ENCODE measurements around the gene CTNND2.

Gene CTNND2

DNA sequence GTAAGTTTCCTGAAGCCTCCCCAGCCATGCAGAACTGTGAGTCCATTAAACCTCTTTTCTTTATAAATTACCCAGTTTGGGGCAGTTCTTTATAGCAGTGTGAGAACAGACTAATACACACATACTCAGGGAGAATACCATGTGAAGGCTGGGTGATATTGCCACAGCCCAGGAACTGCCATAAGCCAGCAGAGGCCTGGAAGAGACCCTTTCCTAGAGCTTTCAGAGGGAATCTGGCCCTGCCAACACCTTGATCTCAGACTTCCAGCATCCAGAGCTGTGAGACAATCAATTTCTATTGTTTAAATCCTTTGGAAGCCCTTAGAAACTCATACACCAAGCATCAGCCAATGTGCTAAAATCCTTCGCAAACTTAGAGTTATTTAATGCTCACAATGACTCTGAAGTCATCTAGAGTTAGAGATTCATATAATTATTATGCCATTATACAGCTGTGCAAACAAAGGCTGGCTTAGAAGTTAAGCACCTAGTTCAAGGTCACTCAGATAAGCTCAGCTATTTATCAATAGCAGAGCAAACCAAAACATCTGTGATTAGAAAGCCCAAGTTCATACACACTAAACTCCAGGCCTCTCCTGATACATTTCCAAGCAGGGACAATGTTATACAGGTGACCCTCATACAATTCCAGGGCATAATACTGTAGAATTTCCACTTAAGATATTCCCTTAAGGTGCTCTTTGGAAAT, 611.4 kb downstream of the CTNND2 start:
- no peaks in the 10 kb centered on the region for H3K27me3 ChIP-seq (ENCODE audit: insufficient read depth, insufficient read length)
- no peak overlapping the region for H3K9ac ChIP-seq (ENCODE audit: insufficient read length, low read depth)
- no peaks in the 10 kb centered on the region for H3K36me3 ChIP-seq (ENCODE audit: insufficient read depth, insufficient read length, low read length)
- H3K4me1 ChIP-seq (ENCODE audit: insufficient read depth, insufficient read length), result no peaks in the 10 kb centered on the region
- TF ChIP-seq SUZ12 (IDR thresholded peaks at IDR 0.05; ENCODE audit: extremely low read depth, insufficient read depth, insufficient read length), result no peak
- no peak for TF ChIP-seq YY1 (IDR thresholded peaks at IDR 0.05; ENCODE audit: insufficient read depth, insufficient read length)
- TF ChIP-seq ZNF274 (IDR thresholded peaks at IDR 0.05; ENCODE audit: low read depth, low read length), result no peak
- no peaks in the 10 kb centered on the region for H3K9me3 ChIP-seq (ENCODE audit: insufficient read depth, low read length)
- DNase-seq (ENCODE audit: low read depth, low spot score), result no peak
- H3K4me3 ChIP-seq (ENCODE audit: insufficient read length, low read depth), result no peak overlapping the region

GRCh38 chr5:11289733-11290132, 614.5 kb downstream of the CTNND2 start:
- Histone ChIP-seq H3K36me3 (ENCODE audit: insufficient read depth, insufficient read length, low read length) (no peaks in the 10 kb centered on the region), H3K4me3 (ENCODE audit: insufficient read length, low read depth) (no peak overlapping the region), H3K9me3 (ENCODE audit: insufficient read depth, low read length) (peaks cover 5% of the 10 kb centered on the region; the same call in 1 of the 2 replicates), H3K4me1 (ENCODE audit: insufficient read depth, insufficient read length) (no peaks in the 10 kb centered on the region), H3K27me3 (ENCODE audit: insufficient read depth, insufficient read length) (no peaks in the 10 kb centered on the region), H3K9ac (ENCODE audit: insufficient read length, low read depth) (no peak overlapping the region)
- no peak for DNase-seq (ENCODE audit: low read depth, low spot score)
- TF ChIP-seq YY1 (IDR thresholded peaks at IDR 0.05; ENCODE audit: insufficient read depth, insufficient read length) (no peak), ZNF274 (IDR thresholded peaks at IDR 0.05; ENCODE audit: low read depth, low read length) (no peak), SUZ12 (IDR thresholded peaks at IDR 0.05; ENCODE audit: extremely low read depth, insufficient read depth, insufficient read length) (no peak)

DNA sequence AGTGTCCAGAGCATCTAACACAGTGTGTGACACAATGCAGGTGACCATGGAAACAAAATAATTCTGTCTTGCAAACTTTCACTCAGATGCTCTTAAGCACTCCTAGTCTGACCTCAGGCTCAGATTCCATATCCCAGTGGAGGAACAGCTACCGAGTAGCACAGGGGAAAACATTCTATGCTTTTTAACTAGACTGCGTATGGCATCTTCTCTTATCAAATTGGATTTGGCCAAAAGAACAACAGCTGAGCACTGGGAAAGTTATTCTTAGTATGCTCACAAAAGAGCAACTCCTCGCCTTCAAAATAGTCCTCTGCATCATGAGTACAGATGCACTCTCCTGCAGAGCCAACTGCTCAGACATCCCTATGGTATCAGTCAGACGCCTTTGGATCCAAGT, 615.0 kb downstream of the CTNND2 start:
- no peak for DNase-seq (ENCODE audit: low read depth, low spot score)
- Histone ChIP-seq H3K9me3 (ENCODE audit: insufficient read depth, low read length) (peaks cover 5% of the 10 kb centered on the region; the same call in 1 of the 2 replicates), H3K4me3 (ENCODE audit: insufficient read length, low read depth) (no peak overlapping the region), H3K9ac (ENCODE audit: insufficient read length, low read depth) (no peak overlapping the region), H3K4me1 (ENCODE audit: insufficient read depth, insufficient read length) (no peaks in the 10 kb centered on the region), H3K36me3 (ENCODE audit: insufficient read depth, insufficient read length, low read length) (no peaks in the 10 kb centered on the region), H3K27me3 (ENCODE audit: insufficient read depth, insufficient read length) (no peaks in the 10 kb centered on the region)
- TF ChIP-seq SUZ12 (IDR thresholded peaks at IDR 0.05; ENCODE audit: extremely low read depth, insufficient read depth, insufficient read length) (no peak), ZNF274 (IDR thresholded peaks at IDR 0.05; ENCODE audit: low read depth, low read length) (no peak), YY1 (IDR thresholded peaks at IDR 0.05; ENCODE audit: insufficient read depth, insufficient read length) (no peak)

DNA sequence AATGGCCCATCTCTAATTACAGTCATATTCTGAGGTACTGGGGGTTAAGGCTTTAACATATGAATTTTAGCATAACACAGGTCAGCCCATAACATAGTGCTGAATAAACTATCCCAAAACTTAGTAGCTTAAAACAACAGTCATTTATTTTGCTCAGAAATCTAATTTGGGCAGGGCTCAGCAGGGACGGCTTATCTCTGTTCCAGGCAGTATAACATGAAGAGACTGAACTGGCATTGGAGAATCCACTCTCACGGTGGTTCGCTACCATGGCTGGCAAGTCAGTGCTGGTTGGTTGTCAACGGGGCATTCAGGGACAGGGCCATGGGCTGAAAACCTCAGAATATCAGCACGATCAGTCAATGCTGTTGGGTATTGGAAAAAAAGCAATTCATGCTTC, 622.4 kb downstream of the CTNND2 start:
- H3K4me1 ChIP-seq (ENCODE audit: insufficient read depth, insufficient read length), result no peaks in the 10 kb centered on the region
- no peaks in the 10 kb centered on the region for H3K27me3 ChIP-seq (ENCODE audit: insufficient read depth, insufficient read length)
- no peak for DNase-seq (ENCODE audit: low read depth, low spot score)
- TF ChIP-seq ZNF274 (IDR thresholded peaks at IDR 0.05; ENCODE audit: low read depth, low read length), result no peak
- no peak for TF ChIP-seq SUZ12 (IDR thresholded peaks at IDR 0.05; ENCODE audit: extremely low read depth, insufficient read depth, insufficient read length)
- no peak for TF ChIP-seq YY1 (IDR thresholded peaks at IDR 0.05; ENCODE audit: insufficient read depth, insufficient read length)
- no peak overlapping the region for H3K9ac ChIP-seq (ENCODE audit: insufficient read length, low read depth)
- no peaks in the 10 kb centered on the region for H3K36me3 ChIP-seq (ENCODE audit: insufficient read depth, insufficient read length, low read length)
- no peak overlapping the region for H3K4me3 ChIP-seq (ENCODE audit: insufficient read length, low read depth)
- peaks cover 16% of the 10 kb centered on the region; the same call in 1 of the 2 replicates for H3K9me3 ChIP-seq (ENCODE audit: insufficient read depth, low read length)

DNA sequence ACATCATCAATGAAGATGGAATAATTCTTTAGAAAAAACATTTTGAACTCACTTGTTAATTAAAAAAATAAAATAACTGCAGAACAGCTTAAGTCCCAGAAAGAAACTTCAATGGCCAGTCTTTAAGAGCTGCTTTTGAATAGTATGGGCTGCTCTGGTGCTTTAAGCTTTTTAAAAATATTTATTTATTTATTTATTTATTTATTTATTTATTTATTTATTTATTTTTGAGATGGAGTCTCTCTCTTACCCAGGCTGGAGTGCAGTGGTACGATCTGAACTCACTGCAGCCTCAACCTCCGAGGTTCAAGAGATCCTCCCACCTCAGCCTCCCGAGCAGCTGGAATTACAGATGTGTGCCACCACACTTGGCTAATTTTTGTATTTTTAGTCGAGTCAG, 626.9 kb downstream of the CTNND2 start:
- Histone ChIP-seq H3K4me3 (ENCODE audit: insufficient read length, low read depth) (no peak overlapping the region), H3K36me3 (ENCODE audit: insufficient read depth, insufficient read length, low read length) (no peaks in the 10 kb centered on the region), H3K9me3 (ENCODE audit: insufficient read depth, low read length) (peaks cover 10% of the 10 kb centered on the region; the same call in 1 of the 2 replicates), H3K4me1 (ENCODE audit: insufficient read depth, insufficient read length) (no peaks in the 10 kb centered on the region), H3K27me3 (ENCODE audit: insufficient read depth, insufficient read length) (no peaks in the 10 kb centered on the region), H3K9ac (ENCODE audit: insufficient read length, low read depth) (no peak overlapping the region)
- TF ChIP-seq YY1 (IDR thresholded peaks at IDR 0.05; ENCODE audit: insufficient read depth, insufficient read length) (no peak), SUZ12 (IDR thresholded peaks at IDR 0.05; ENCODE audit: extremely low read depth, insufficient read depth, insufficient read length) (no peak), ZNF274 (IDR thresholded peaks at IDR 0.05; ENCODE audit: low read depth, low read length) (no peak)
- no peak for DNase-seq (ENCODE audit: low read depth, low spot score)

DNA sequence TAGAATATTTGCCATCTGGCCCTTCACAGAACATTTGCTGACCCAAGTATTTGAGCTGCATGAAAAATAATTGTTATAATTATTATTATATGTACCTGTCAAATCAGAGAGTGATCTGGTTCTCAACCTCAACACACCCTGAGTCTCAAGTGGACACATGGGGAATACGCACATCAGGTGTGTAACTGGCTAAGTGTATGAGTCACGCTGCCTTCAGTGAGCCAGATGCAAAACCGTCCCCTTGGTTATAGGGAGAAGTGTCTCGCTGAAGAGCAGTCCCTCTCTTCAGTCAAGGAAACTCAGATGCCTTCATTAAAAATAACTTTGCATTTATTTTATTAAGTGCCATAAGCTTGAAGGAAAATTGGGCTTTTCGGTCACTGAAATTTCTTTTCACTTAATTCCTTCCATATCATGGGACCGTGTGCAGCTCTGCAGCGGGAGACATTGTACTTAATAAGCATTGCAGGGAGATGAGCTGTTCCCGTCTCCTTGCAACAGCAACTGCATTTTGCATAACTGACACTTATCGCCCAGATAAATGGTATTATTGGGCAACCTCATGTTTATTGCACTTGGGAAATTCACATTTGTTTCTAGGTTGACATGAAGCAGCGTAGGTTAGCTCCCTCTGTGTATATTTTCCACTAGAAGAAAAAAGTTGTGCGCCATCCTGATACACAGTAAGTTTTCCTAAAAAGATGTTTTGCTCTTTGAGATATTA, 630.9 kb downstream of the CTNND2 start:
- TF ChIP-seq ZNF274 (IDR thresholded peaks at IDR 0.05; ENCODE audit: low read depth, low read length), result no peak
- TF ChIP-seq YY1 (IDR thresholded peaks at IDR 0.05; ENCODE audit: insufficient read depth, insufficient read length), result no peak
- no peak for TF ChIP-seq SUZ12 (IDR thresholded peaks at IDR 0.05; ENCODE audit: extremely low read depth, insufficient read depth, insufficient read length)
- DNase-seq (ENCODE audit: low read depth, low spot score), result no peak
- Histone ChIP-seq H3K27me3 (ENCODE audit: insufficient read depth, insufficient read length) (no peaks in the 10 kb centered on the region), H3K9me3 (ENCODE audit: insufficient read depth, low read length) (no peaks in the 10 kb centered on the region), H3K4me3 (ENCODE audit: insufficient read length, low read depth) (no peak overlapping the region), H3K9ac (ENCODE audit: insufficient read length, low read depth) (no peak overlapping the region), H3K36me3 (ENCODE audit: insufficient read depth, insufficient read length, low read length) (no peaks in the 10 kb centered on the region), H3K4me1 (ENCODE audit: insufficient read depth, insufficient read length) (no peaks in the 10 kb centered on the region)

GRCh38 chr5:11269515-11269914, 634.7 kb downstream of the CTNND2 start:
- H3K9me3 ChIP-seq (ENCODE audit: insufficient read depth, low read length), result no peaks in the 10 kb centered on the region
- no peak for DNase-seq (ENCODE audit: low read depth, low spot score)
- no peak overlapping the region for H3K4me3 ChIP-seq (ENCODE audit: insufficient read length, low read depth)
- H3K4me1 ChIP-seq (ENCODE audit: insufficient read depth, insufficient read length), result no peaks in the 10 kb centered on the region
- no peak for TF ChIP-seq SUZ12 (IDR thresholded peaks at IDR 0.05; ENCODE audit: extremely low read depth, insufficient read depth, insufficient read length)
- TF ChIP-seq YY1 (IDR thresholded peaks at IDR 0.05; ENCODE audit: insufficient read depth, insufficient read length), result no peak
- no peak for TF ChIP-seq ZNF274 (IDR thresholded peaks at IDR 0.05; ENCODE audit: low read depth, low read length)
- no peaks in the 10 kb centered on the region for H3K36me3 ChIP-seq (ENCODE audit: insufficient read depth, insufficient read length, low read length)
- H3K27me3 ChIP-seq (ENCODE audit: insufficient read depth, insufficient read length), result no peaks in the 10 kb centered on the region
- no peak overlapping the region for H3K9ac ChIP-seq (ENCODE audit: insufficient read length, low read depth)
